Measurements from ENCODE around the gene ZNF565. TPM values are rescaled to one million over a fixed set of nuclear protein-coding genes. Genes with fewer than 3 reads are reported as not detected.

The ZNF565 gene
- total RNA-seq, 1 experiment from 2014 or later: 4.8 TPM

DNA sequence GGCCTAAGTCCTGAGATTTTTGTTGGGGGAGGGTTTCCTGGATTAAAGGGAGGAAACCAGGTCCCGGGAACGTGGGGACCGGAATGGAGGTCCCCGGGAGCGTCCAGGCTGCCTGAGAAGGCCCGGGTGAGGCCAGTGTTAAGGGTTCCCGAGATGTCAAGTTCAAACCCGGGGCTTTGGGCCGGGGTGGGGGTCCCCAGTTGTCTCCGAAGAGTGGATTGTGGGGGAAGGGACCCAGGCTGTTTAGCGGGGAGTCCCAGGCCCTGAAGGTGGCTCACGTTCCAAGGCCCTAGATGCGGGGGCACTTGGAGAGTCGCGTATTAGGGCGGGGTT, 62.5 kb downstream of the ZNF565 start:
- Histone ChIP-seq H4K20me1 (ENCODE audit: control insufficient read depth, insufficient read depth, insufficient read length) (no peaks in the 10 kb centered on the region), H3K9ac (ENCODE audit: extremely low read depth, insufficient read length, low read length) (no peak overlapping the region), H2BK5ac (ENCODE audit: insufficient read length, low read length) (no peak overlapping the region), H2BK12ac (ENCODE audit: insufficient read length, low read depth, low read length) (no peak overlapping the region), H3K4me2 (ENCODE audit: insufficient read depth, insufficient read length, low read length) (no peak overlapping the region), H2BK120ac (ENCODE audit: low read depth, low read length, poor library complexity, severe bottlenecking) (no peak overlapping the region), H3K27ac (ENCODE audit: insufficient read length, low read depth, low read length) (no peak overlapping the region), H3K23ac (ENCODE audit: insufficient read length, low read depth, low read length) (no peak overlapping the region), H3K79me1 (ENCODE audit: insufficient read depth, low read depth, low read length, poor library complexity, severe bottlenecking) (no peaks in the 10 kb centered on the region), H4K8ac (replicated peaks; ENCODE audit: insufficient read length, low read depth, low read length) (no peak overlapping the region), H3K27me3 (ENCODE audit: insufficient read depth, low read length) (no peaks in the 10 kb centered on the region), H3K4me1 (ENCODE audit: insufficient read depth, low read length) (no peaks in the 10 kb centered on the region), H3K18ac (ENCODE audit: insufficient read length, low read depth, low read length) (no peak overlapping the region), H3K23me2 (ENCODE audit: insufficient read length, low read depth, low read length, poor library complexity, severe bottlenecking) (no peaks in the 10 kb centered on the region), H3T11ph (ENCODE audit: low read length) (no peak overlapping the region), H3K4ac (ENCODE audit: low read depth, low read length) (no peak overlapping the region), H3K79me2 (ENCODE audit: insufficient read depth, low read length) (no peaks in the 10 kb centered on the region), H2BK15ac (ENCODE audit: low read depth, low read length) (no peak overlapping the region), H3K9me3 (ENCODE audit: control insufficient read depth, low read depth, low read length) (no peaks in the 10 kb centered on the region), H2BK20ac (ENCODE audit: low read depth, low read length, poor library complexity, severe bottlenecking) (no peak overlapping the region), H4K5ac (ENCODE audit: insufficient read length, low read depth, low read length) (no peak overlapping the region), H3K14ac (ENCODE audit: insufficient read depth, low read length) (no peak overlapping the region), H3K56ac (ENCODE audit: insufficient read length, low read depth, low read length) (no peak overlapping the region), H2AFZ (ENCODE audit: low read length) (no peak overlapping the region), H2AK5ac (ENCODE audit: insufficient read length, low read length) (no peak overlapping the region), H4K91ac (ENCODE audit: insufficient read length, low read depth, low read length) (no peak overlapping the region)
- TF ChIP-seq, protein P1, sequence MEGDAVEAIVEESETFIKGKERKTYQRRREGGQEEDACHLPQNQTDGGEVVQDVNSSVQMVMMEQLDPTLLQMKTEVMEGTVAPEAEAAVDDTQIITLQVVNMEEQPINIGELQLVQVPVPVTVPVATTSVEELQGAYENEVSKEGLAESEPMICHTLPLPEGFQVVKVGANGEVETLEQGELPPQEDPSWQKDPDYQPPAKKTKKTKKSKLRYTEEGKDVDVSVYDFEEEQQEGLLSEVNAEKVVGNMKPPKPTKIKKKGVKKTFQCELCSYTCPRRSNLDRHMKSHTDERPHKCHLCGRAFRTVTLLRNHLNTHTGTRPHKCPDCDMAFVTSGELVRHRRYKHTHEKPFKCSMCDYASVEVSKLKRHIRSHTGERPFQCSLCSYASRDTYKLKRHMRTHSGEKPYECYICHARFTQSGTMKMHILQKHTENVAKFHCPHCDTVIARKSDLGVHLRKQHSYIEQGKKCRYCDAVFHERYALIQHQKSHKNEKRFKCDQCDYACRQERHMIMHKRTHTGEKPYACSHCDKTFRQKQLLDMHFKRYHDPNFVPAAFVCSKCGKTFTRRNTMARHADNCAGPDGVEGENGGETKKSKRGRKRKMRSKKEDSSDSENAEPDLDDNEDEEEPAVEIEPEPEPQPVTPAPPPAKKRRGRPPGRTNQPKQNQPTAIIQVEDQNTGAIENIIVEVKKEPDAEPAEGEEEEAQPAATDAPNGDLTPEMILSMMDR (conservative IDR thresholded peaks at IDR 0.05): no peak
- H3K4me1 Mint-ChIP-seq: peaks cover 19% of the 10 kb centered on the region in 2 experiments
- H3K27me3 Mint-ChIP-seq (ENCODE audit: low read depth): no peaks in the 10 kb centered on the region
- H3K27ac Mint-ChIP-seq: no peak overlapping the region
- peaks cover 33 to 62% (median 55%) of the 10 kb centered on the region in 3 experiments; a peak in 6 of 7 replicates for H3K36me3 Mint-ChIP-seq (ENCODE audit: insufficient read depth in 1 of 3, low read depth in 3 of 3)
- H3K9me3 Mint-ChIP-seq: no peaks in the 10 kb centered on the region
- no CpG with 5 or more reads among the region's 16 CpGs for WGBS (ENCODE audit: extremely low coverage, insufficient read length, low lambda C conversion rate)
- DNase-seq: no peak
- no peak overlapping the region for H3K4me3 Mint-ChIP-seq
